Glutamatergic neuron (in vitro differentiated cells): ENCODE results near the gene ZNF575. TPM values are rescaled to one million over a fixed set of nuclear protein-coding genes. Genes with fewer than 3 reads are reported as not detected.
"Not testable (repeated sequence)": the region's sequence is repeated elsewhere in the genome, so short reads cannot be mapped to it uniquely, and the experiment has no call there.

Source experiments
- DNase-seq: peaks from one replicate; pipeline ENCODE4 v3.0.0; 2022
- H3K27ac Mint-ChIP-seq: one replicate; pipeline ENCODE4 v1.8.0; 2020; ENCODE audit warnings: mild to moderate bottlenecking, mixed read lengths, inconsistent platforms; ENCODE audit not compliant: unreplicated experiment
- H3K27me3 Mint-ChIP-seq: one replicate; pipeline ENCODE4 v1.8.0; 2020; ENCODE audit warnings: mild to moderate bottlenecking, moderate library complexity, mixed read lengths, inconsistent platforms; ENCODE audit not compliant: unreplicated experiment
- H3K36me3 Mint-ChIP-seq: one replicate; pipeline ENCODE4 v1.8.0; 2020; ENCODE audit warnings: mild to moderate bottlenecking, mixed read lengths, inconsistent platforms; ENCODE audit not compliant: unreplicated experiment
- H3K4me1 Mint-ChIP-seq: one replicate; pipeline ENCODE4 v1.8.0; 2020; ENCODE audit warnings: mild to moderate bottlenecking, low read depth, mixed read lengths, inconsistent platforms; ENCODE audit not compliant: unreplicated experiment
- H3K4me3 Mint-ChIP-seq: one replicate; pipeline ENCODE4 v1.8.0; 2020; ENCODE audit warnings: mild to moderate bottlenecking, mixed read lengths, inconsistent platforms; ENCODE audit not compliant: unreplicated experiment
- H3K9me3 Mint-ChIP-seq: one replicate; pipeline ENCODE4 v1.8.0; 2020; ENCODE audit warnings: mild to moderate bottlenecking, moderate library complexity, mixed read lengths, inconsistent platforms; ENCODE audit not compliant: unreplicated experiment
- CTCF ChIP-seq: fragments of 200-600 bp; sonication (generic); IDR thresholded peaks from one replicate; pipeline ENCODE4 v1.5.0; 2021; ENCODE audit not compliant: partially characterized antibody, unreplicated experiment
- total RNA-seq: library from RNA; stranded (reverse); fragmentation: NEBNext Ultra II Directional; extraction: Animal tissue kit (Norgen Biotek cat#: 25700); gene quantifications from one replicate; pipeline ENCODE4 v1.2.1, GENCODE V29; 2021; ENCODE audit not compliant: unreplicated experiment

The ZNF575 gene
- total RNA-seq, 1 donor from 2014 or later: 2.0 TPM

- Mint-ChIP-seq H3K36me3 (no peaks in the 10 kb centered on the region), H3K9me3 (no peaks in the 10 kb centered on the region), H3K27me3 (peaks cover 2% of the 10 kb centered on the region), H3K4me1 (peaks cover 2% of the 10 kb centered on the region), H3K27ac (peak overlapping the region; percentile 63), H3K4me3 (no peak overlapping the region)
- peak; percentile 88 for DNase-seq
- peak; percentile 92 for TF ChIP-seq CTCF
These were observed 13.4 kb upstream of the ZNF575 start for GRCh38 chr19:43519436-43520088.

DNA sequence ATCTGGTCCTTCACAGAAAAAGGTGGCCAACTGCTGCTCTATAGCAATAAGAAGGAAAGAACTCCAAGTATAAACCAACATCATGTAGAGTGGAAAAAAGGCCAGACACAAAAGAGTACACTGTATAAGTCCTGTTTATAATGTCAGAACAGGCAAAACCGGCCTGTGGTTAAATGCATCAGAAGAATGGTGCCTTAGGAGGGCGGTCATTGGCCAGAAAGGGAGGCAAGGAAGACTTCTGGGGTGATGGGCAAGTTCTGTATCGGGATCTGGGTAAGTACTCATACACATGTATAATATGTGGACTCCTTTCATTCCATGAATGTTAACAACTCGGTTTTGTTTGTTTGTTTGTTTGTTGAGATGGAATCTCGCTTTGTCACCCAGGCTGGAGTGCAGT, 10.1 kb upstream of the ZNF575 start:
- H3K36me3 Mint-ChIP-seq: no peaks in the 10 kb centered on the region
- H3K27me3 Mint-ChIP-seq: peaks cover 2% of the 10 kb centered on the region
- H3K9me3 Mint-ChIP-seq: peaks cover 2% of the 10 kb centered on the region
- no peak overlapping the region for H3K4me3 Mint-ChIP-seq
- no peak for DNase-seq
- no peak overlapping the region for H3K27ac Mint-ChIP-seq
- peaks cover 6% of the 10 kb centered on the region for H3K4me1 Mint-ChIP-seq
- TF ChIP-seq CTCF: no peak

GRCh38 chr19:43523696-43524095, 9.3 kb upstream of the ZNF575 start:
- not testable (repeated sequence) for H3K36me3 Mint-ChIP-seq, H3K4me3 Mint-ChIP-seq, H3K4me1 Mint-ChIP-seq, H3K27ac Mint-ChIP-seq, H3K9me3 Mint-ChIP-seq, DNase-seq, H3K27me3 Mint-ChIP-seq

DNA sequence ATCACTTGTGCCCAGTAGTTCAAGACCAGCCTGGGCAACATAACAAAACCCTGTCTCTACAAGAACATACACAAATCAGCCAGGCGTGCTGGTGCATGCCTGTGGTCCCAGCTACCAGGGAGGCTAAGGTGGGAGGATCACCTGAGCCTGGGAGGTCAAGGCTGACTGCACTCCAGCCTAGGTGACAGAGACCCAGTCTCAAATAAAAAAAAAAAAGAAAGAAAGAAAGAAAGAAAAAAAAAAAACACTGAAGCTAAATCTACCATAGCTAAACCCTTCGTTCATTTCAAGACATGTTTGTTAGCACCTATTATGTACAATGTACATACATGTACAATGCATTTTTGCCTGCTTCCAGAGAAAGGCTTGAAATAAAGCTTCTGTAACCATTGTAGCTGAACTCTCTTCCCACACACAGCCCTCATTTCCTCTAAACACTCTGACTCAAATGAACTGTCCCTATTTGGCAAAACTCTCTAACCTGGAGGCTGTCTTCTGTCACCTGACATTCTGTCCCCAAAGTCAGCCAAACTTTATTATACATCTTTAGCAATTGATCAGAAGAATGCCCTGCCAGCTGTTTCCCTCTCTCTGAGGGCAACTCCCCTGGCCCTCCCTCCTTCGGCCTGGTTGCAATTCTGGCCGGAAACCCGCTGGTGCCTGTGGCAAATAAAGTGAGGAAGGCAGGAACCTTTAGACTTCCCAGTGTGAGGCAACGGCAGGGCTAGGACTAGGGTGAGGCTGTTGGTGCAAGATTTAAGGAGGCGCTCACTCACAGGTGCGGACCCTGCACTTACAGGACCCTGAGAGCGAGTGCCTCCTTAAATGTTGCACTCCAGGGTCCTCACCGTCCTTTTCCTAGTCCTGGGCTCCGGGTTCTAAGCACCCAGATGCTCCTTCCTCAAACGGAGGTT, 7.8 kb upstream of the ZNF575 start:
- DNase-seq: no peak
- Mint-ChIP-seq H3K27ac (no peak overlapping the region), H3K36me3 (no peaks in the 10 kb centered on the region), H3K9me3 (peaks cover 2% of the 10 kb centered on the region), H3K4me1 (peaks cover 3% of the 10 kb centered on the region), H3K27me3 (peaks cover 2% of the 10 kb centered on the region), H3K4me3 (peak overlapping the region; percentile 86)
- TF ChIP-seq CTCF: no peak

GRCh38 chr19:43525836-43526771, 6.9 kb upstream of the ZNF575 start:
- Mint-ChIP-seq H3K4me3 (peak overlapping the region; percentile 86), H3K36me3 (no peaks in the 10 kb centered on the region), H3K4me1 (peaks cover 3% of the 10 kb centered on the region), H3K9me3 (peaks cover 2% of the 10 kb centered on the region), H3K27me3 (peaks cover 3% of the 10 kb centered on the region), H3K27ac (peak overlapping the region; percentile 62)
- TF ChIP-seq CTCF: no peak
- peak; percentile 36 for DNase-seq
